Activated T-helper 2 cell treated with anti-CD3 and anti-CD28 coated beads, Interferon-gamma antibody, Interleukin-2, Interleukin-4, amounts not matched to agents 10 μg/mL and 5 μg/mL and 100 μg/mL, durations not matched to agents 14 hours and 24 hours and 36 hours (primary cell): ENCODE data around the gene FOXP1. TPM values are rescaled to one million over a fixed set of nuclear protein-coding genes. Genes with fewer than 3 reads are reported as not detected.
A peak's percentile ranks its signal among the peaks of the same experiment; 100 is the strongest.

Experiments
- DNase-seq: peaks from one replicate; pipeline ENCODE4 v3.0.0; 2021; ENCODE audit warnings: low spot score
- H3K27ac Mint-ChIP-seq: one replicate; pipeline ENCODE4 v1.8.0; 2021; ENCODE audit warnings: mixed read lengths
- H3K27me3 Mint-ChIP-seq: one replicate; pipeline ENCODE4 v1.8.0; 2021; ENCODE audit warnings: low read depth, mixed read lengths
- H3K36me3 Mint-ChIP-seq: one replicate; pipeline ENCODE4 v1.8.0; 2021; ENCODE audit warnings: low read depth, mixed read lengths
- H3K4me1 Mint-ChIP-seq: one replicate; pipeline ENCODE4 v1.8.0; 2021; ENCODE audit warnings: low read depth, mixed read lengths
- H3K4me3 Mint-ChIP-seq: one replicate; pipeline ENCODE4 v1.8.0; 2021; ENCODE audit warnings: low read depth, mild to moderate bottlenecking, moderate library complexity, mixed read lengths
- H3K9me3 Mint-ChIP-seq: one replicate; pipeline ENCODE4 v1.8.0; 2021; ENCODE audit warnings: mixed read lengths
- intact Hi-C: fragments of 100-400 bp; cut with micrococcal nuclease; formaldehyde crosslinking; loops from one replicate; pipeline ENCODE4 v1.15.1; 2023
- total RNA-seq: library from RNA; stranded (reverse); gene quantifications from 2 replicates; pipeline ENCODE4 v1.2.3, GENCODE V29; 2022

FOXP1 gene
- total RNA-seq, 1 donor from 2014 or later = 132 TPM

GRCh38 chr3:71454512-71455403, 128.8 kb downstream of the FOXP1 start:
- H3K4me3 Mint-ChIP-seq = peak overlapping the region; percentile 70
- no peaks in the 10 kb centered on the region for H3K9me3 Mint-ChIP-seq
- H3K36me3 Mint-ChIP-seq = peaks cover 4% of the 10 kb centered on the region
- no peaks in the 10 kb centered on the region for H3K27me3 Mint-ChIP-seq
- intact Hi-C loops = loop anchor here (2.0 to 5.0 kb wide), 4 partner anchors 72 to 392 kb away; no protein-coding TSS in a partner anchor
- peak overlapping the region; percentile 89 for H3K27ac Mint-ChIP-seq
- H3K4me1 Mint-ChIP-seq = peaks cover 90% of the 10 kb centered on the region
- DNase-seq = no peak

- Mint-ChIP-seq H3K27ac (peak overlapping the region; percentile 89), H3K9me3 (no peaks in the 10 kb centered on the region), H3K36me3 (peaks cover 4% of the 10 kb centered on the region), H3K4me1 (peaks cover 91% of the 10 kb centered on the region), H3K4me3 (peak overlapping the region; percentile 53), H3K27me3 (no peaks in the 10 kb centered on the region)
- intact Hi-C loops = loop anchor here (2.0 to 5.0 kb wide), 3 partner anchors 131 to 392 kb away; no protein-coding TSS in a partner anchor
- DNase-seq = no peak
Observed at GRCh38 chr3:71453822-71454511, 129.6 kb downstream of the FOXP1 start.

- peak overlapping the region; percentile 89 for H3K27ac Mint-ChIP-seq
- intact Hi-C loops = loop anchor here (5.0 kb wide), 1 partner anchor 391 kb away; no protein-coding TSS in a partner anchor
- DNase-seq = no peak
- H3K27me3 Mint-ChIP-seq = no peaks in the 10 kb centered on the region
- H3K4me3 Mint-ChIP-seq = no peak overlapping the region
- no peaks in the 10 kb centered on the region for H3K9me3 Mint-ChIP-seq
- peaks cover 4% of the 10 kb centered on the region for H3K36me3 Mint-ChIP-seq
- peaks cover 93% of the 10 kb centered on the region for H3K4me1 Mint-ChIP-seq
Observed at GRCh38 chr3:71453319-71453718, 130.2 kb downstream of the FOXP1 start.

- H3K4me1 Mint-ChIP-seq = peaks cover 95% of the 10 kb centered on the region
- no peak for DNase-seq
- peak overlapping the region; percentile 34 for H3K4me3 Mint-ChIP-seq
- intact Hi-C loops = loop anchor here (5.0 kb wide), 1 partner anchor 390 kb away; no protein-coding TSS in a partner anchor
- H3K27ac Mint-ChIP-seq = peak overlapping the region; percentile 89
- no peaks in the 10 kb centered on the region for H3K27me3 Mint-ChIP-seq
- no peaks in the 10 kb centered on the region for H3K9me3 Mint-ChIP-seq
- peaks cover 4% of the 10 kb centered on the region for H3K36me3 Mint-ChIP-seq
Observed at GRCh38 chr3:71451812-71452211, 131.7 kb downstream of the FOXP1 start.

- intact Hi-C loops = loop anchor here (5.0 kb wide), 1 partner anchor 389 kb away; no protein-coding TSS in a partner anchor
- Mint-ChIP-seq H3K27ac (peak overlapping the region; percentile 89), H3K27me3 (no peaks in the 10 kb centered on the region), H3K4me1 (peaks cover 94% of the 10 kb centered on the region), H3K9me3 (no peaks in the 10 kb centered on the region), H3K36me3 (peaks cover 4% of the 10 kb centered on the region), H3K4me3 (peak overlapping the region; percentile 71)
- DNase-seq = no peak
Observed at GRCh38 chr3:71451060-71451459, 132.5 kb downstream of the FOXP1 start.

- intact Hi-C loops = loop anchor here (5.0 kb wide), 1 partner anchor 388 kb away; no protein-coding TSS in a partner anchor
- Mint-ChIP-seq H3K27me3 (no peaks in the 10 kb centered on the region), H3K27ac (peak overlapping the region; percentile 9), H3K4me1 (peaks cover 91% of the 10 kb centered on the region), H3K36me3 (peaks cover 4% of the 10 kb centered on the region), H3K4me3 (no peak overlapping the region), H3K9me3 (no peaks in the 10 kb centered on the region)
- no peak for DNase-seq
Observed at GRCh38 chr3:71450162-71450561, 133.4 kb downstream of the FOXP1 start.

GRCh38 chr3:71447803-71448202, 135.7 kb downstream of the FOXP1 start:
- DNase-seq = no peak
- H3K27ac Mint-ChIP-seq = peak overlapping the region; percentile 71

GRCh38 chr3:71447197-71447596, 136.3 kb downstream of the FOXP1 start:
- Mint-ChIP-seq H3K27ac (peak overlapping the region; percentile 71), H3K36me3 (peaks cover 11% of the 10 kb centered on the region), H3K27me3 (no peaks in the 10 kb centered on the region), H3K4me1 (peaks cover 90% of the 10 kb centered on the region), H3K4me3 (no peak overlapping the region), H3K9me3 (peaks cover 3% of the 10 kb centered on the region)
- intact Hi-C loops = loop anchor here (5.0 kb wide), 1 partner anchor 90 kb away; no protein-coding TSS in a partner anchor
- no peak for DNase-seq

More at GRCh38 chr3:71447803-71448202, 135.7 kb downstream of the FOXP1 start:
- H3K4me3 Mint-ChIP-seq = no peak overlapping the region
- H3K27me3 Mint-ChIP-seq = no peaks in the 10 kb centered on the region
- intact Hi-C loops = loop anchor here (5.0 kb wide), 1 partner anchor 91 kb away; no protein-coding TSS in a partner anchor
- peaks cover 8% of the 10 kb centered on the region for H3K36me3 Mint-ChIP-seq
- peaks cover 92% of the 10 kb centered on the region for H3K4me1 Mint-ChIP-seq
- H3K9me3 Mint-ChIP-seq = peaks cover 3% of the 10 kb centered on the region

GRCh38 chr3:71446734-71447133, 136.8 kb downstream of the FOXP1 start:
- peaks cover 90% of the 10 kb centered on the region for H3K4me1 Mint-ChIP-seq
- DNase-seq = no peak
- intact Hi-C loops = loop anchor here (5.0 kb wide), 1 partner anchor 89 kb away; no protein-coding TSS in a partner anchor
- H3K9me3 Mint-ChIP-seq = peaks cover 3% of the 10 kb centered on the region
- peaks cover 16% of the 10 kb centered on the region for H3K36me3 Mint-ChIP-seq
- H3K4me3 Mint-ChIP-seq = no peak overlapping the region
- H3K27me3 Mint-ChIP-seq = no peaks in the 10 kb centered on the region
- H3K27ac Mint-ChIP-seq = peak overlapping the region; percentile 71

- no peak overlapping the region for H3K4me3 Mint-ChIP-seq
- H3K27ac Mint-ChIP-seq = peak overlapping the region; percentile 64
- intact Hi-C loops = loop anchor here (5.0 kb wide), 1 partner anchor 89 kb away; no protein-coding TSS in a partner anchor
- H3K36me3 Mint-ChIP-seq = peaks cover 16% of the 10 kb centered on the region
- peaks cover 3% of the 10 kb centered on the region for H3K9me3 Mint-ChIP-seq
- DNase-seq = no peak
- H3K27me3 Mint-ChIP-seq = no peaks in the 10 kb centered on the region
- H3K4me1 Mint-ChIP-seq = peaks cover 90% of the 10 kb centered on the region
Observed at GRCh38 chr3:71446260-71446659, 137.3 kb downstream of the FOXP1 start.

GRCh38 chr3:71444861-71445259, 138.7 kb downstream of the FOXP1 start:
- peak overlapping the region; percentile 99 for H3K27ac Mint-ChIP-seq
- H3K9me3 Mint-ChIP-seq = peaks cover 3% of the 10 kb centered on the region
- intact Hi-C loops = loop anchor here (1.0 to 5.0 kb wide), 10 partner anchors 11 to 358 kb away; no protein-coding TSS in a partner anchor
- H3K4me1 Mint-ChIP-seq = peaks cover 90% of the 10 kb centered on the region
- peak overlapping the region; percentile 71 for H3K4me3 Mint-ChIP-seq
- H3K27me3 Mint-ChIP-seq = no peaks in the 10 kb centered on the region
- DNase-seq = no peak
- H3K36me3 Mint-ChIP-seq = peaks cover 12% of the 10 kb centered on the region
